Measurements from ENCODE around the gene DAP. TPM values are rescaled to one million over a fixed set of nuclear protein-coding genes. Genes with fewer than 3 reads are reported as not detected.

The DAP gene
- total RNA-seq, 1 donor from 2014 or later: 79.8 TPM

DNA sequence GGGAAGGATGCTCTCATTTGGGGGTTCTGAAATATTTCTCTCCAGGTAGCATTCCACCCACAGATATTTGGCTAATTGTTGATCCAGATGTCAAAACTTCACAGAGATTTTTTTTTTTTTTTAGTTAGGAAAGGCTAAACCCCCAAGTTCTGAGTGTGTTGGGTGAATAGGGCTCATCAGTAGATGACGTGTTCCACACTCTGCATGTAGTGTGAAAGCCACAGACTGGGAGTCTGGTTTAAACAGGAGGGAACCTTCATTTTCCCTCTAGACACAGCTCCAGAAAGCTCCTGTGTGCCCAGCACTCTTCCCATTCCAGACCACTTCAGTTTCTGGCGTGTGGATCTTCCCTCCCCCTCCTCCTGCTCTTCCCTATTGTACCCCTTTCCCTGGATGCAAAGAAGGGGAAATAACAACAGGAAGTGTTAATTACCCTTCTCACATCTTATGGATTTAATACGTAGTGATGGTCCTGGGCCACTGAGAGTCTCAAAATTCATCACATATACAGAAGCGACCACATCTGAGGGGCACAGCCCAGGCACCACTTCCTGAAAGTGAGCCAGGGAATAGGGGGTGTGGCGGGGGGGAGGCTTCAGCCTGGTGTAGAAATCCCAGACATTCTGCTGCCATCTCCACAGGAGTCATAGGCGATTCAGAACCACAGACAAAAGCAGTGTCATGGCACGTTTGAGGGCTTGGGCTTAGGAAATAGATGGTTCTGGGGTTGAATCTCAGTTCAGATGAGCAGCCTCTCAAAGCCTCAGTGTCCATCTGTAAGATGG, 65.1 kb downstream of the DAP start:
- TF ChIP-seq, protein P1, sequence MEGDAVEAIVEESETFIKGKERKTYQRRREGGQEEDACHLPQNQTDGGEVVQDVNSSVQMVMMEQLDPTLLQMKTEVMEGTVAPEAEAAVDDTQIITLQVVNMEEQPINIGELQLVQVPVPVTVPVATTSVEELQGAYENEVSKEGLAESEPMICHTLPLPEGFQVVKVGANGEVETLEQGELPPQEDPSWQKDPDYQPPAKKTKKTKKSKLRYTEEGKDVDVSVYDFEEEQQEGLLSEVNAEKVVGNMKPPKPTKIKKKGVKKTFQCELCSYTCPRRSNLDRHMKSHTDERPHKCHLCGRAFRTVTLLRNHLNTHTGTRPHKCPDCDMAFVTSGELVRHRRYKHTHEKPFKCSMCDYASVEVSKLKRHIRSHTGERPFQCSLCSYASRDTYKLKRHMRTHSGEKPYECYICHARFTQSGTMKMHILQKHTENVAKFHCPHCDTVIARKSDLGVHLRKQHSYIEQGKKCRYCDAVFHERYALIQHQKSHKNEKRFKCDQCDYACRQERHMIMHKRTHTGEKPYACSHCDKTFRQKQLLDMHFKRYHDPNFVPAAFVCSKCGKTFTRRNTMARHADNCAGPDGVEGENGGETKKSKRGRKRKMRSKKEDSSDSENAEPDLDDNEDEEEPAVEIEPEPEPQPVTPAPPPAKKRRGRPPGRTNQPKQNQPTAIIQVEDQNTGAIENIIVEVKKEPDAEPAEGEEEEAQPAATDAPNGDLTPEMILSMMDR (IDR thresholded peaks at IDR 0.05; ENCODE audit: unreplicated experiment): no peak
- no peaks in the 10 kb centered on the region for H3K9me3 Mint-ChIP-seq
- no peak for DNase-seq (ENCODE audit: low spot score in 2 of 2, unreplicated experiment in 2 of 2)
- H3K27me3 Mint-ChIP-seq (ENCODE audit: low read depth): no peaks in the 10 kb centered on the region
- H3K36me3 Mint-ChIP-seq: no peaks in the 10 kb centered on the region
- H3K27ac Mint-ChIP-seq: no peak overlapping the region
- H3K4me1 Mint-ChIP-seq: peaks cover 38% of the 10 kb centered on the region
- no peak overlapping the region for H3K4me3 Mint-ChIP-seq

DNA sequence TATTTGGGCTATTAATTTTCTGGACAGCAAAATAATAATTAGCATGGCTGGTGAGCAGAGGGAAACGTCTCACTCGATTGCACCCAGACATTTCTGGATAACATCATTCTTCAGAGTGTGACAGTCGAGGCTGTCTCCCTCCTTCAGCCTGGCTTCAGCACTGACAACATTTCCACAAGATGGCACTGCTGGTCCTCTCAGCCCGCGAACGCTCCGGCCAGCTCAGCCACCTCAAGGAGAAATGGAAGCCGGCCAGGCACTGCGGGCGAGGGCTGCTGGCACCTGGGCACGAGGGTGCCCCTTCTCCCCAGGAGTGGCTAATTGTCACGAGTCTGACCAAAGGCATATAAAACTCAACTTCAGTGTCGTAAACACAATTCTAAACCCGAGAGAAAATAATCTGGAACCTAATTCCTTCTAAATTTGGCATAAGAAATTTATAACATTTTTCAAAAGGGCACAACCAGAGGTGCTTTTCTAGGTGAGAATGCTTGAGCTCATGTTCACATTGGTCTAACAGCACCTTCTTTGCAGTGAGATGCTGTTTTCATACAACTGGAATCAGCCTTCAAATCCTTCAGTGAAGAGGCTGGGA, 65.9 kb downstream of the DAP start:
- TF ChIP-seq, protein P1 (IDR thresholded peaks at IDR 0.05; ENCODE audit: unreplicated experiment): peak; percentile 42
- Mint-ChIP-seq H3K36me3 (peaks cover 3% of the 10 kb centered on the region), H3K27ac (peak overlapping the region; percentile 79), H3K27me3 (ENCODE audit: low read depth) (no peaks in the 10 kb centered on the region), H3K4me3 (peak overlapping the region; percentile 18), H3K4me1 (peaks cover 43% of the 10 kb centered on the region), H3K9me3 (peaks cover 3% of the 10 kb centered on the region)
- peak in 1 of 2 experiments; percentile 67 for DNase-seq (ENCODE audit: low spot score in 2 of 2, unreplicated experiment in 2 of 2)

DNA sequence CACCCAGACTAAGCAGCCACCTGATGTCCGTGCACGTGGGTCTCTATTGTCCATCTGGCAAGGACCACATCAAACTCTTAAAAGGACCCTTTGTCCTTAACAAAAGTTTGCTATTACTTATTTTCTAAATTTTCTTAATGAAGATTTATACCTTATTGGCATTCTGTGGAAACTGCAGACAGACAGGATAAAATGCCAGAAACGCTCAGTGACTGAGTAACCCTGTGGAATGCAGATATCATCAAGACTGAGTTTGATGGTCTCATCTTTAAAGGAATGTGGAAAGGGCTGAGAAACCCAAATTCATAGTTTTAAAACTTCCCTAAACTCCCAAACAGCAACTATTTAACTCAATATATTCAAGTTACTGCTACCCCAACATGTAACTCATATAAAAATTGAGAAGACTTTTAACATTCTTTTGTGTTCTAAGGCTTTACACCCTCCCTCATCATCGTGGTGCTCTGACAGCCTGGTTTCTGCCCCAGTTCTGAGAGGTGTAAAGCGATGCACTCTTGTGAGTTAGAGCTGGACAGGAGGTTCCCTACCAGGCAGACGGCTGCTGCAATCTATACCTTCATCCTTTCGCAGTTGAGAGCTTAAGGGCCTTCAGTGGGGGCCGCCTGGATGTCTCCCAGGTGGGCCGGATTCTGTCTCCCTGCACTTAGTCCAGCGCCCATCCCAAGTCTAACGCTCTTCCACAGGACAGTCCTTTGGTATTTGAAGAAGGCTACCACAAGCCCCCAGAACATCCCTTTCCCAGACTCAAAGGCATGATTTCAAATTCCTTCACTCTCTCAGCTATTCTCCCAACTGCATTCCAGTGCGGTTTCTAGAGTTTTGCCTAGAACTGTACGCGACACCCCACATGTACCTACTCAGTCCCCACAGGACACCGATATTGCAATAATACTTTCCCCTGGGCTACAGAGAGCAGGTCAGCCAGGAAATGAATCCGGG, 68.9 kb downstream of the DAP start:
- peaks cover 19% of the 10 kb centered on the region for H3K36me3 Mint-ChIP-seq
- TF ChIP-seq, protein P1 (IDR thresholded peaks at IDR 0.05; ENCODE audit: unreplicated experiment): no peak
- no peak for DNase-seq (ENCODE audit: low spot score in 2 of 2, unreplicated experiment in 2 of 2)
- H3K9me3 Mint-ChIP-seq: peaks cover 7% of the 10 kb centered on the region
- peak overlapping the region; percentile 85 for H3K27ac Mint-ChIP-seq
- H3K27me3 Mint-ChIP-seq (ENCODE audit: low read depth): no peaks in the 10 kb centered on the region
- H3K4me3 Mint-ChIP-seq: peak overlapping the region; percentile 13
- H3K4me1 Mint-ChIP-seq: peaks cover 43% of the 10 kb centered on the region

DNA sequence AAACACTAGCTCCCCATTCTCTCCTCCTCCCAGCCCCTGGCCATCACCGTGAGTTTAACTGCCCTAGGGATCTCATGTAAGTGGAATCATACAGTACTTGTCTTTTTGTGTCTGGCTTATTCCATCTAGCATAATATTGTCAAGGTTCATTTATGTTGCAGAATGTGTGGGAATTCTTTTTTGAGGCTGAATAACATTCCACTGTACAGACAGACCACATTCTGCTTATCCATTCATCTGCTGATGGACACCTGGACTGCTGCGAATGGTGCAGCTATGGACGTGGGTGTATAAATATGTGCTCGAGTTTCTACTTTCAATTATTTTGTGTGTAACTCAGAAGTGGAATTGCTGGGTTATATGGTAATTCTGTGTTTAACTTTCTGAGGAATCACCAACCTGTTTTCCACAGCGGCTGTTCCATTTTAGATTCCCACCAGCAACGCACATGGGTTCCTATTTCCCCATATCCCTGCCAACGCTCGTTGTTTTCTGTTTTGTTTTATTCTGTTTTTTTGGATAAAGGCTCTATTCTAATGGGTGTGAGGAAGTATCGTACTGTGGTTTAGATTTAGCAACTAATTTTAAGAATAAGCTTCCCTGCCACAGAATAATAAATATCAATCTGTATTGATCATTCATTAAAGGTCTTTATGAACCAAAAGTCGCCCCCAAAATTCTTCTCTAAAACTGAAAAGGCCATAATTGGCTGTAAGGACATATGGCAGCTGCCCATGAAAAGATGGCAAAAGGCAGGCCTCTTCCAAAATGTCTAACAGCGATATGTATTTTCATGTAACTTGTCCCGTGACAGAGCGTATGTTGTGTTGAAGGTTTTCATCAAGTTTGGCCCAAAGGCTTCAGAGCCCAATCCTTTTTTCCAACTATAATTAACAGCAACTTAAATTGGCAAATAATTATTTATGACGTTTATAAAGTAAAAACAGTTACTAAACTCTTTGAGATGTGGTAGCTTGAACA, 70.3 kb downstream of the DAP start:
- Mint-ChIP-seq H3K4me1 (peaks cover 41% of the 10 kb centered on the region), H3K36me3 (peaks cover 32% of the 10 kb centered on the region), H3K27me3 (ENCODE audit: low read depth) (no peaks in the 10 kb centered on the region), H3K4me3 (no peak overlapping the region), H3K27ac (peak overlapping the region; percentile 69), H3K9me3 (peaks cover 19% of the 10 kb centered on the region)
- DNase-seq (ENCODE audit: low spot score in 2 of 2, unreplicated experiment in 2 of 2): no peak
- TF ChIP-seq, protein P1 (IDR thresholded peaks at IDR 0.05; ENCODE audit: unreplicated experiment): no peak
